Spleen (tissue), 7 donors: Measurements from ENCODE around the gene EIF2S2.

ENCODE experiments used
- CTCF ChIP-seq, 11 experiments: fragments of 200-600 bp in 7 of 11; fragments of 450-650 bp in 4 of 11; sonication (generic) in 4 of 11; IDR thresholded peaks in 8 of 11; conservative IDR thresholded peaks in 3 of 11; 1 replicate in 7 of 11; 2 replicates in 4 of 11; pipeline versions ENCODE4 v1.4.0 to v1.8.0; 2016 to 2021; ENCODE audit warnings: antibody characterized with exemption in 11 of 11, inconsistent platforms in 4 of 11, mild to moderate bottlenecking in 1 of 11
- POLR2AphosphoS5 ChIP-seq, 3 donors: sonication (generic); formaldehyde crosslinking; IDR thresholded peaks; one replicate each; pipeline ENCODE4 v1.5.1; 2017; ENCODE audit warnings: antibody characterized with exemption in 3 of 3
- donor health status: DM: no; HTN: no; CAD: no; lungs with moderate emphysema.
- donor health status: DM: no; HTN: no; CAD: no.
- donor health status: DM: no; HTN: no; CAD: no.

GRCh38 chr20:34043025-34043424, 69.0 kb downstream of the EIF2S2 start:
- TF ChIP-seq POLR2AphosphoS5 (IDR thresholded peaks at IDR 0.05) (no peak), CTCF (IDR thresholded peaks at IDR 0.05 in 8 of 11, conservative IDR thresholded peaks at IDR 0.05 in 3 of 11) (no peak)
